Smooth muscle cell (in vitro differentiated cells): ENCODE data around the gene ARAP3. TPM values are rescaled to one million over a fixed set of nuclear protein-coding genes. Genes with fewer than 3 reads are reported as not detected.
A peak's percentile ranks its signal among the peaks of the same experiment; 100 is the strongest.

ENCODE experiments used
- DNase-seq: peaks from one replicate; lab custom pipeline; 2025; ENCODE audit not compliant: unreplicated experiment; lab: John Stamatoyannopoulos, UW
- H2AFZ ChIP-seq: fragments of 200-600 bp; sonication (generic); 2 replicates; pipeline ENCODE4 v1.6.0; 2016; ENCODE audit warnings: antibody characterized with exemption, low read depth, mild to moderate bottlenecking
- H3F3A ChIP-seq: fragments of 200-600 bp; sonication (generic); 2 replicates; pipeline ENCODE4 v1.6.0; 2017; ENCODE audit warnings: antibody characterized with exemption, low read depth
- H3K27ac ChIP-seq: fragments of 200-600 bp; sonication (generic); 2 replicates; pipeline ENCODE4 v1.5.1; 2016; ENCODE audit warnings: low read depth, mild to moderate bottlenecking
- H3K27me3 ChIP-seq: fragments of 200-600 bp; sonication (generic); 2 replicates; pipeline ENCODE4 v1.6.1; 2016; ENCODE audit warnings: low read depth, mild to moderate bottlenecking
- H3K36me3 ChIP-seq: fragments of 200-600 bp; sonication (generic); 2 replicates; pipeline ENCODE4 v1.5.1; 2016; ENCODE audit warnings: low read depth
- H3K4me1 ChIP-seq: fragments of 200-600 bp; sonication (generic); 2 replicates; pipeline ENCODE4 v1.5.1; 2016; ENCODE audit warnings: low read depth
- H3K4me2 ChIP-seq: fragments of 200-600 bp; sonication (generic); 2 replicates; pipeline ENCODE4 v1.6.0; 2016; ENCODE audit warnings: mild to moderate bottlenecking
- H3K4me3 ChIP-seq: fragments of 200-600 bp; sonication (generic); 2 replicates; pipeline ENCODE4 v1.5.1; 2016; ENCODE audit warnings: mild to moderate bottlenecking
- H3K79me2 ChIP-seq: fragments of 200-600 bp; sonication (generic); 2 replicates; pipeline ENCODE4 v1.6.0; 2016; ENCODE audit warnings: low read depth, mild to moderate bottlenecking
- H3K9ac ChIP-seq: fragments of 200-600 bp; sonication (generic); 2 replicates; pipeline ENCODE4 v1.6.0; 2016; ENCODE audit warnings: low read depth
- H3K9me3 ChIP-seq: fragments of 200-600 bp; sonication (generic); replicated peaks from 2 replicates; pipeline ENCODE4 v1.5.1; 2016; ENCODE audit warnings: low read depth
- H4K20me1 ChIP-seq: fragments of 200-600 bp; sonication (generic); 2 replicates; pipeline ENCODE4 v1.6.0; 2016; ENCODE audit warnings: low read depth
- WGBS: methylation state at CpG from one replicate; pipeline ENCODE4 v1.1.7; 2016; ENCODE audit warnings: low lambda C conversion rate; 5-methylcytosine and 5-hydroxymethylcytosine counted together
- polyA plus RNA-seq: library from polyadenylated mRNA; unstranded; fragments of >200 nt; fragmentation: Nextera tagmentation; extraction: Ambion mirVana; gene quantifications from 2 replicates; pipeline ENCODE4 v1.2.1, GENCODE V29; 2016
- total RNA-seq: library from RNA; depleted of rRNA; stranded (reverse); fragments of >200 nt; gene quantifications from 2 replicates; pipeline ENCODE4 v1.2.3, GENCODE V29; 2014
- TF ChIP-seq, protein P1 (sequence below): fragments of 200-600 bp; sonication (generic); IDR thresholded peaks from 2 replicates; pipeline ENCODE4 v1.5.1; 2017; ENCODE audit warnings: borderline replicate concordance, mild to moderate bottlenecking, antibody characterized with exemption; ENCODE audit not compliant: insufficient read depth, poor library complexity, severe bottlenecking

The ARAP3 gene
- total and polyA plus RNA-seq, 2 experiments from 2014 or later = 9.4 to 11.1 TPM

DNA sequence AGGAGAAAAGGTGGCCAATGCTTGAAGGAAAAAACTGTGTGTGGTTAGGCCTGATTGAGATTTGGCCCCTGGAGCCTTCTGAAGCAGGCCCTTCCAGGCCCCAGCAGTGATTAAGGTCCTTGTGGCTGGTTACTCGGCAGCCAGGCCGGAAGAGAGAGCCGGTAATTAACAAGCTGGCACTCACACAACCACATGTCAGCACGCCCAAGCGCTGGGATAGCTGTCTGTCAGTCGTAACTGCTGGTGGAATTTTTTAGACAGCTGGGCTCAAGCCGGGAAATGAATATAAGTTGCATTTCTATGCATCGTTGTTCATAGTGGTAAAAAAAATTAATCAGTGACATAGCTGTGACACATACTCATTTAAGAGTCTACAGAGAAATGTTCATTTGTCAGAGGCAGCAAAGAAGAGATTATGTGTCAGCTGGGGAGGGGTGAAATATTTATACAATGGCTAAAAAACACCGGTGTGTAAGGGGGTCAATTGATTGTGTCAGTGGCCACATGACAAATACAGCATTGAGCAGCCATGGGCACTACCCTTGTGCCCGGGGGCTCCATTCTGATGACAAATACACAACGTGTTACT is 13.7 kb upstream of the ARAP3 start:
- 46% methylated on average over 11 of the region's 11 CpGs for WGBS
- no peak for DNase-seq
- Histone ChIP-seq H3K4me3 (no peak overlapping the region), H3K4me1 (peaks cover 5% of the 10 kb centered on the region), H3K36me3 (no peaks in the 10 kb centered on the region), H2AFZ (no peak overlapping the region), H3K9ac (no peak overlapping the region), H4K20me1 (no peaks in the 10 kb centered on the region), H3F3A (no peaks in the 10 kb centered on the region), H3K9me3 (no peaks in the 10 kb centered on the region), H3K27me3 (peaks cover 30% of the 10 kb centered on the region), H3K4me2 (peak overlapping the region; percentile 6), H3K79me2 (no peaks in the 10 kb centered on the region), H3K27ac (no peak overlapping the region)
- TF ChIP-seq, protein P1, sequence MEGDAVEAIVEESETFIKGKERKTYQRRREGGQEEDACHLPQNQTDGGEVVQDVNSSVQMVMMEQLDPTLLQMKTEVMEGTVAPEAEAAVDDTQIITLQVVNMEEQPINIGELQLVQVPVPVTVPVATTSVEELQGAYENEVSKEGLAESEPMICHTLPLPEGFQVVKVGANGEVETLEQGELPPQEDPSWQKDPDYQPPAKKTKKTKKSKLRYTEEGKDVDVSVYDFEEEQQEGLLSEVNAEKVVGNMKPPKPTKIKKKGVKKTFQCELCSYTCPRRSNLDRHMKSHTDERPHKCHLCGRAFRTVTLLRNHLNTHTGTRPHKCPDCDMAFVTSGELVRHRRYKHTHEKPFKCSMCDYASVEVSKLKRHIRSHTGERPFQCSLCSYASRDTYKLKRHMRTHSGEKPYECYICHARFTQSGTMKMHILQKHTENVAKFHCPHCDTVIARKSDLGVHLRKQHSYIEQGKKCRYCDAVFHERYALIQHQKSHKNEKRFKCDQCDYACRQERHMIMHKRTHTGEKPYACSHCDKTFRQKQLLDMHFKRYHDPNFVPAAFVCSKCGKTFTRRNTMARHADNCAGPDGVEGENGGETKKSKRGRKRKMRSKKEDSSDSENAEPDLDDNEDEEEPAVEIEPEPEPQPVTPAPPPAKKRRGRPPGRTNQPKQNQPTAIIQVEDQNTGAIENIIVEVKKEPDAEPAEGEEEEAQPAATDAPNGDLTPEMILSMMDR = no peak

DNA sequence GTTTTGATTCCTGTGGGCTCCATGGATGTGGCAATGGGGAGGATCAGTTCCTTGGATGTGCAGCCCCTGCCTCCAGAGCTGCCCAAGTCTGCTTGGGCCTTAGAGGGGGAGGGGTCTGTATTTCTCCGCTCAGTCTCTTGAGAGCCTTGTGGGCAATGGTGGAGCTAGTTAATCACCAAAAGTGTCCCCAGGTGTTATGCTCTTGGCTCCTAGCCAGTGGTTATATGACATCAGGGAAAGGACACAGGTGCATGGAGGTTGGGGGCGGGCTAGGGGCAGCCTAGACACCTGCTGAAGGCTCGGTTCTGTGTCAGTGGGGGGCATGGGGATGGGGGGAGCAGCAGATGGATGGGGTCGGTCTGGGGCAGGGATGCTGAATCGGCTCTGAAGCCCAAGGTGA is 12.4 kb upstream of the ARAP3 start:
- Histone ChIP-seq H3K36me3 (no peaks in the 10 kb centered on the region), H3K4me3 (no peak overlapping the region), H3K4me1 (peaks cover 5% of the 10 kb centered on the region), H2AFZ (no peak overlapping the region), H3K9me3 (no peaks in the 10 kb centered on the region), H3K4me2 (no peak overlapping the region), H3K9ac (no peak overlapping the region), H3K27ac (no peak overlapping the region), H3K79me2 (no peaks in the 10 kb centered on the region), H3K27me3 (peaks cover 18% of the 10 kb centered on the region), H4K20me1 (no peaks in the 10 kb centered on the region), H3F3A (no peaks in the 10 kb centered on the region)
- no peak for DNase-seq
- 89% methylated on average over 5 of the region's 5 CpGs for WGBS
- TF ChIP-seq, protein P1 = no peak

DNA sequence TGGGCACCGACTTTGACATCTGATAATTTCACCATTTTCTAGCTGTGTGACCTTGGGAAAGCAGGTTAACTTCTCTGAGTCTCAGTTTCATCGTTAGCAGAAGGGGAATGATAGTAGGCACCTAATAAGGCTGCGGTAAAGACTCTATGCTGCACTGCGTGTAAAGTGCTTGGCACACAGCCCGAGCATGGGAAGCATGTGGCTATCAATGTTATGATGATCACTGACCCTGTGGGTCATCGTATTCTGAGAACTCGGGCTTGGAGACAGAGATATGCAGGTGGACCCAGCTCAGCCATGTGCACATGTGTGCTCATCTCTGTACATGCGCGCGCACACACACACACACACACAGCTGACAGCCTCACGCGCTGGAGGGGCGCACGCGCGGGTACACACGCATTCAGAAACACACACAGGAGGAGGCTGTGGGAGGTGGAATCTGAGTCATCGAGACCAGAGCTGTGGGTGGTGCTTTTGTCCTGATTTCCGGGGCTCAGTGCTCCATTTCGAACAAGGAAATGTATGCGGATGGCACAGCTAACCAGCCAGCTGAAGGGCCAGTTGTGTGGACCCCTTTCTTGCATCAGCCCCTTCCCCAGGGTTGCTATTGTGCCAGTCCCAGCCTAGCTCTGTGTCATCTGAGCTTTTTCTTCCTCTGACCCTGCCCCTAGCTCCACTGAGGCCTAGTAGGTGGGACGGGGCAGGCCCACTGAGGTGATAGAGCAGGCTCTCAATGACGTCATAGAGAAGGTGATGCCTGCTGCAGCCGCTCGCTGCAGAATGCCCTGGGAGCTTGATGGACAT is 11.1 kb upstream of the ARAP3 start:
- H3K36me3 ChIP-seq = no peaks in the 10 kb centered on the region
- no peak overlapping the region for H2AFZ ChIP-seq
- peaks cover 5% of the 10 kb centered on the region for H3K4me1 ChIP-seq
- no peaks in the 10 kb centered on the region for H3K9me3 ChIP-seq
- no peak overlapping the region for H3K9ac ChIP-seq
- no peak overlapping the region for H3K4me3 ChIP-seq
- H4K20me1 ChIP-seq = no peaks in the 10 kb centered on the region
- TF ChIP-seq, protein P1 = no peak
- DNase-seq = no peak
- H3K4me2 ChIP-seq = no peak overlapping the region
- no peaks in the 10 kb centered on the region for H3F3A ChIP-seq
- 65% methylated on average over 25 of the region's 25 CpGs for WGBS
- peaks cover 10% of the 10 kb centered on the region for H3K27me3 ChIP-seq
- H3K79me2 ChIP-seq = no peaks in the 10 kb centered on the region
- no peak overlapping the region for H3K27ac ChIP-seq
